DMS79 treated with DMSO at 0.1 percent for 48 hours (cell line): ENCODE data around the gene ADGRA1.
"Not testable (repeated sequence)": the region's sequence is repeated elsewhere in the genome, so short reads cannot be mapped to it uniquely, and the experiment has no call there.

Experiments used
- DNase-seq: peaks from one replicate; lab custom pipeline; 2025; lab: John Stamatoyannopoulos, UW

The ADGRA1 gene, protein sequence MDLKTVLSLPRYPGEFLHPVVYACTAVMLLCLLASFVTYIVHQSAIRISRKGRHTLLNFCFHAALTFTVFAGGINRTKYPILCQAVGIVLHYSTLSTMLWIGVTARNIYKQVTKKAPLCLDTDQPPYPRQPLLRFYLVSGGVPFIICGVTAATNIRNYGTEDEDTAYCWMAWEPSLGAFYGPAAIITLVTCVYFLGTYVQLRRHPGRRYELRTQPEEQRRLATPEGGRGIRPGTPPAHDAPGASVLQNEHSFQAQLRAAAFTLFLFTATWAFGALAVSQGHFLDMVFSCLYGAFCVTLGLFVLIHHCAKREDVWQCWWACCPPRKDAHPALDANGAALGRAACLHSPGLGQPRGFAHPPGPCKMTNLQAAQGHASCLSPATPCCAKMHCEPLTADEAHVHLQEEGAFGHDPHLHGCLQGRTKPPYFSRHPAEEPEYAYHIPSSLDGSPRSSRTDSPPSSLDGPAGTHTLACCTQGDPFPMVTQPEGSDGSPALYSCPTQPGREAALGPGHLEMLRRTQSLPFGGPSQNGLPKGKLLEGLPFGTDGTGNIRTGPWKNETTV

GRCh38 chr10:133087679-133088178 is at the start of gene ADGRA1:
ADGRA1 (plus strand) TSS chr10:133087924; CDS start chr10:133088910, 986 bp downstream.
- DNase-seq, result peak; percentile 14

GRCh38 chr10:133038036-133038823 is 49.5 kb upstream of the ADGRA1 start:
- no peak for DNase-seq

GRCh38 chr10:133039107-133039802 is 48.5 kb upstream of the ADGRA1 start:
- no peak for DNase-seq

GRCh38 chr10:133039803-133040165 is 47.9 kb upstream of the ADGRA1 start:
- no peak for DNase-seq

- DNase-seq, result no peak
These were observed 47.5 kb upstream of the ADGRA1 start for GRCh38 chr10:133040198-133040597.

DNA sequence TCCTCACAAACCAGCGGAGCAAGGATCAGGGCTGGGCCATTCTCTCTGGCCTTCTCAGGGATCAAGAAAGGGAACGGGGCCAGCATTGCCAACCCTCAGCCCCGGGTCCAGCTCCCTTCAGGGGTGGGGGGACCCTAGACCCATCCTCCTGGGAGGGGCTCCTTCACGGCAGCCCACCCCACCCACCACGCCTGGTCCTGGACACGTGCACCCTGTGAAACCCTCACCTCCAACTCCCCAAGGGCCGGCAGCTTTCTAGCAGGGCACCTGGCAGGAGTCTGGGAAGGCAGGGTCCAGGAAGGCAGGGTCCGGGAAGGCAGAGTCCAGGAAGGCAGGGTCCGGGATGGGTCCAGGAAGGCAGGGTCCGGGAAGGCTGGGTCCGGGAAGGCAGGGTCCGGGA is 46.6 kb upstream of the ADGRA1 start:
- DNase-seq, result no peak

DNA sequence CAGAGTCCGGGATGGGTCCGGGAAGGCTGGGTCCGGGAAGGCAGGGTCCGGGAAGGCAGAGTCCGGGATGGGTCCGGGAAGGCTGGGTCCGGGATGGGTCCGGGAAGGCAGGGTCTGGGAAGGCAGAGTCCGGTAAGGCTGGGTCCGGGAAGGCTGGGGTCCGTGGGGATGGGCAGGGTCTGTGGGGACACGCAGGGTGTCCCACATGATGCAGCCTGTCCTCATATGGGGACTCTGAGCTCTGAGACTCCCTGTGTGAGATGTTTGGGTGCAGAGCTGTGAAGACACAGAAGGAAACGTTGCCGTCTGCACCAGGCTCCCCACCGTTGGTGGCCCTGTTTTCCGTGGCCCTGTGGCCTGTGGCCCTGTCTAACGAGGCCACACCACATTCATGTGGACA is 45.7 kb upstream of the ADGRA1 start:
- DNase-seq, result no peak

DNA sequence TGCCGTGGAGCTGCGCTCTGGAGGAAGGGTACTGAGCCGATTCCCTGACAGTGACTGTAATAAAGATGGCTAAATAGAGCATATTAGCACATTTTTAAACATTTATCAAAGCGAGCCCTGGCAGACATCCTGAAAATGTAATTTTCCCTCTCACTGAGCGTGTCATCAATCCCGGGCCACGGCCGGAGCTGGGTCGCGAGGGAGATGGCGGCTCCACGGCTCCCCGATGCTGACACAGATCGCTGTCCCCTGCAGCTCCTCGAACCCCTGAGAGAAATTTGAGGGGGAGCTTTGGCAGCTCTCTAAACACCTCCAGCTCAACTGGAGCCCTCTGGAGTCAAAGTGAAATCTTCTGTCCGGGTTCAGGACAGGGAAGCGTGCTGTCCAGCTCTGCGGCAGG is 44.9 kb upstream of the ADGRA1 start:
- no peak for DNase-seq

DNA sequence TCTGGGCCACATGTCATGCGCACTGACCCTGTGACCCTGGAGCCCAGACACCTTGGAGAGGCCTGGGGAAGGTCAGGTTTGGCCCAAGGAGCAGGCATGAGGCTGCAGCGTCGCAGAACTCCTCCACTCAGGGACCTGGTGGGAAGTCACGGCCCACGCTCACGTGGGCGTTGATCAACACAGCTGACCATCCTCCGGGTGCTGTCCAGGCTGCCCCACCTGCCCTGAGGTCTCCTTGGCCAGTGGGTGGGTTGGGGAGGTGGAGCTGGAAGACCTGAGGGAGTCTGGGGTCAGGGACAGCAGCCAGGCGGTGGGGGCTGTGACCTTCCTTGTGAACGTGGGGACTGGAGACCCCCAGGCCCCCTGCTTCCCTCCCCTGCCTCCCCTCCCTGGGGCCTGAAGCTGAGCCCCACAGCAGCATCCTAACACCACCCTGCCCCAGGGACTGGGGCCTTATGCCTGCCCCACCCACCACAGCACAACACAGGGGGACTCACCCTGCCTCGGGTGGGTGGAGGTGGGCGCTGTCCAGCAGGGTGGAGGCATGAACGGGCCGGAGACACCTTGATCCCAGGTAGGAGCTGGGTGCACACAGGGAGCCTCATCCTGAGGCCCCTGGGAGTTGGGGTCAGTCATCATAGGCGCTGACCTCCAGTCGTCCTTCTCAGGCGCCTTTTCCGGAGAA is 44.0 kb upstream of the ADGRA1 start:
- DNase-seq, result no peak

DNA sequence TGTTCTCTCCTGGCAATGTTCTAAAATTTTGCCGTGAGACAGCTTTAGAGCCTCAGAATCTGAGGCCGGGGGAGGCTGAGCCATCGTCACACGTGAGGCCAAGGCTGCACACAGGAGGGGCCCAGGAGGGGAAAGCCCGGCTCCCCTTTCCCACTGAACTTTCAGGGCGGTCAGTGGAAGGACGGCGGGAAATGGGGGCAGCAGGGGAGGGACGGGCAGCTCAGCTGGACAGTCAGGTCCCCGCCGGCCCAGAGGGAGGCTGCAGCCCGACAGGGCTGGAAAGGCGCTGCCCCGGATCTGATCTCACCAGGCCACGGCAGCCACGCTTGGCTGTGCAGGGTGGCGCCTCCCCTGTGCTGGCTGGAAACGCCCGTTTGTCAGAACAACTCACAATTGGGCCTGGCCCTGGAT is 43.3 kb upstream of the ADGRA1 start:
- DNase-seq, result no peak

- peak; percentile 11 for DNase-seq
These were observed 42.0 kb upstream of the ADGRA1 start for GRCh38 chr10:133045556-133046389.

DNA sequence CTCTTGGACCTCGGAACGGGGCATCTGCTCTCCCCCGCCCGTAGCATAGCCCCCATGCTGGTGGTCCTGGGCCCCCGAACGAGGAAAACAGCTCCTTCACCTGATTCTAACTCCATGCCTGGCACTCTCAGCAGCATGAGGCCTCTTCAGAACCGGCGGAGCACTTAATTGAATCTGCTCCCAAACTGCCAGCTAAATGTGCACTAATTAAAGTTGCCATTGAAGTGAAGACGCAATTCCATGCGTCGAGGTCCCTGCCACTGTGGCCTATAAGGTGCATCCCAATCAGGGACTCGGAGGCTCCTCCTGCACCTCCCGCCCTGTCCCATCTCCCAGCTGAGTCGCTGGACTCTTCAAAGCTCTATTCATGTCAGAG is 41.3 kb upstream of the ADGRA1 start:
- DNase-seq, result no peak

DNA sequence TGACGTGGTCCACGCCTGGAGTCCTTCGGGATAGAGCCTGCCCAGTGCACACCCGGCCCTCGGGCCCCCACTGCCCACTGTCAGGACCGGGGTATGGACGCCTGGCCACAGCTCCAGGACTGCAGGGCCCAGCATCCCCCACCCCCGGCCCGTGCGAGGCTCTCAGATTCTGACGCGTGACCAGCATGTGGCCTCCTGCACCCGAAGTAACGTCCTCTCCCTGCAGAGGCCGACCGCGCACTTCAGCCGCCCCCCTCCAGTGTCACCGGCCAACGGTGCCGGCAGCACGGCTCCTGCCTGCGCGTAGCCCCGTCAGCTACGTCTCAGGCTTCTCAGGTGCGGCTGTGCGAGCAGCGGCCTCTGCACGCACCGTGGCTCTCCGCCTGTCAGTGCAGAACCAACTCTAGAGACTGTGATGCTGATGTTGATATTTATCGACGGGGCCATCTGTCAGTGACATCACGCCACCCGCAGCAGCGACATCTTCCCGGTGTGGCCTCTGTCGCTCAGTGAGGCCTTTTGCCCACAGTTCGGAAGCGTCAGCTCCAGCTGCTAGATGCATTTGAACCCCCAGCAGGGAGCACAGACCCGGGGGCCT is 40.1 kb upstream of the ADGRA1 start:
- no peak for DNase-seq

GRCh38 chr10:133048266-133048665 is 39.5 kb upstream of the ADGRA1 start:
- no peak for DNase-seq

DNA sequence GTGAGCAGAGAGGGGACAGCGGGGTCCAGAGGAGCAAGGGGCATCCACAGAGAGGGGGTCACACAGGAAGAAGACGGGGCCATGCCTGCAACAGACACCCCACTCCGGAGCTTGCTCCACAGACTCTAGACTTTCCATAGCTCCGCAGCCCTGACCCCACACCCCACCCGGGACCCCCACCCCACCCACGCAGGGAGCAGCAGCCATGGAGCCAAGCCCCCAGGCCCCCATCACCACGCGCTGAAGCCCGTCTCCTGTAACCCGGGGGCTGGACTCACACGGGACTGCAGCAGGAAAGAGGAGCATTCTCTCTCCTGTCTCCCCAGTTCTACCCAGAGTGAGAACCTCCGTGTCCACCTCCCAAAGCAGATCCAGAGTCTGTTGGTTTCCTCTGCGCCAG is 38.8 kb upstream of the ADGRA1 start:
- DNase-seq, result no peak

DNA sequence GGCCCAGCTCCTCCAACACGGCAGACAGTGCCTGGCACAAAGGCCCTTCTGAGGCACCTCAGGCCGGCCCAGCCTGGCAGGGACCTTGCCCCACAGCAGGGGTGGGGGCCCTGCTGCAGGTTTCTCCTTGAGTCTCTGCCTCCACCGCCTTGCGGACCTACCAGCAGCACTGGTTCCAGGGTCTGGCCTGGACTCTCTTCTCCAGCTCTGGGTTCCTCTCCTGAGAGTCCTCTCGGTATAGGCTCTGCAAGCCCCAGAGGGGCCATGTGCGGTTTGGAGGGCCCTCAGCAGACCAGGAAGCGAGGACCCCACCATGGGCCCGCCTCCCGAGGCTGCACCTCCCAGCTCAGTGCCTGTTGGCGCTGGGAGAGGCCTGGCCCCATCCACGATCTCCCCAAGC is 38.1 kb upstream of the ADGRA1 start:
- no peak for DNase-seq

- DNase-seq, result no peak
These were observed 37.4 kb upstream of the ADGRA1 start for GRCh38 chr10:133050371-133050770.

- no peak for DNase-seq
These were observed 35.6 kb upstream of the ADGRA1 start for GRCh38 chr10:133052076-133052475.

GRCh38 chr10:133053527-133054133 is 34.1 kb upstream of the ADGRA1 start:
- DNase-seq, result not testable (repeated sequence)

GRCh38 chr10:133055470-133055869 is 32.3 kb upstream of the ADGRA1 start:
- no peak for DNase-seq
